Mucosa of rectum (tissue), 2 donors: ENCODE measurements around the gene CUL1.

Experiments
- H3K27ac ChIP-seq, 2 donors: one replicate each; pipeline ENCODE4 v1.7.0; 2013; ENCODE audit warnings: inconsistent platforms in 2 of 2, low read depth in 2 of 2, low read length in 2 of 2
- H3K27me3 ChIP-seq, 2 donors: one replicate each; pipeline ENCODE4 v1.7.0; 2013; ENCODE audit warnings: low read length in 2 of 2; ENCODE audit not compliant: control insufficient read depth in 2 of 2, insufficient read depth in 2 of 2
- H3K36me3 ChIP-seq, 2 donors: one replicate each; pipeline ENCODE4 v1.7.0; 2013; ENCODE audit warnings: low read length in 2 of 2; ENCODE audit not compliant: control insufficient read depth in 2 of 2, insufficient read depth in 2 of 2
- H3K4me1 ChIP-seq, 2 donors: one replicate each; pipeline ENCODE4 v1.7.0; 2013; ENCODE audit warnings: low read length in 2 of 2, mild to moderate bottlenecking in 1 of 2; ENCODE audit not compliant: control insufficient read depth in 2 of 2, insufficient read depth in 2 of 2
- H3K4me3 ChIP-seq, 2 donors: one replicate each; pipeline ENCODE4 v1.7.0; 2013; ENCODE audit warnings: low read length in 2 of 2
- H3K9ac ChIP-seq, 2 donors: one replicate each; pipeline ENCODE4 v1.7.0; 2013; ENCODE audit warnings: low read length in 2 of 2, low read depth in 1 of 2, mild to moderate bottlenecking in 1 of 2
- H3K9me3 ChIP-seq, 2 donors: one replicate each; pipeline ENCODE4 v1.7.0; 2013; ENCODE audit warnings: low read length in 2 of 2; ENCODE audit not compliant: control insufficient read depth in 2 of 2
- donor health status: healthy.
- donor health status: Normal muscosa, but diverticular disease.

Gene CUL1

GRCh38 chr7:148723846-148724245 lies 25.1 kb downstream of the CUL1 start:
- H3K27ac ChIP-seq = no peak overlapping the region
- H3K4me1 ChIP-seq = peaks cover 6 to 7% of the 10 kb centered on the region in 2 donors

DNA sequence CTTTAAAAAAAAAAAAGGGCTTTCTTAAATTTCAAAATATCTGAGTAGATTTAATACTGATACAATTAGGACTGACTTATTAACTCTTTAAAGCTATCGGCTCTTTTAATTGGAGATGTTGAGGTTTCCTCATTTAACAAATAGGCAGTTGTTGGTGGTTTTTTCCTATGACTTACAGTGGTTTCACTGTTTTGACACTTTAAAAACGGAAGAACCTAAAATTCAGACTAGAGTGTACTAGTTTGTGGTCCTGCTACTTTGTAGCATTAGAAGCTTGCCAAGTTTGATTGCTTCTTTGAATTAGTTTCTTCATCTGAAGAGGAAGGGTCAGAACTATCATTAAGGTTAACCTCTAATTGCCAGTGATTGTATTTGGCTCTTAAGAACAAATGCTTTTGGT lies 27.7 kb downstream of the CUL1 start:
- H3K27me3 ChIP-seq = no peaks in the 10 kb centered on the region

More at GRCh38 chr7:148723846-148724245, 25.1 kb downstream of the CUL1 start:
- H3K9ac ChIP-seq = no peak overlapping the region
- H3K36me3 ChIP-seq = no peaks in the 10 kb centered on the region
- no peak overlapping the region for H3K4me3 ChIP-seq
- no peaks in the 10 kb centered on the region for H3K9me3 ChIP-seq
- no peaks in the 10 kb centered on the region for H3K27me3 ChIP-seq

GRCh38 chr7:148727501-148728278 lies 29.0 kb downstream of the CUL1 start:
- H3K9me3 ChIP-seq = no peaks in the 10 kb centered on the region
- no peaks in the 10 kb centered on the region for H3K27me3 ChIP-seq
- H3K36me3 ChIP-seq = peaks cover 6 to 15% of the 10 kb centered on the region in 2 donors
- H3K27ac ChIP-seq = no peak overlapping the region
- no peak overlapping the region for H3K9ac ChIP-seq
- H3K4me1 ChIP-seq = peaks cover under 1% of the 10 kb centered on the region in 2 donors
- no peak overlapping the region for H3K4me3 ChIP-seq

More for the DNA sequence above, 27.7 kb downstream of the CUL1 start:
- peaks cover 3 to 7% of the 10 kb centered on the region in 2 donors for H3K36me3 ChIP-seq
- no peak overlapping the region for H3K9ac ChIP-seq
- no peak overlapping the region for H3K4me3 ChIP-seq
- peaks cover 6 to 7% of the 10 kb centered on the region in 2 donors for H3K4me1 ChIP-seq
- H3K9me3 ChIP-seq = no peaks in the 10 kb centered on the region
- H3K27ac ChIP-seq = no peak overlapping the region

GRCh38 chr7:148729984-148730733 lies 31.5 kb downstream of the CUL1 start:
- H3K9ac ChIP-seq = no peak overlapping the region
- H3K4me3 ChIP-seq = no peak overlapping the region
- H3K9me3 ChIP-seq = no peaks in the 10 kb centered on the region
- no peaks in the 10 kb centered on the region for H3K27me3 ChIP-seq
- H3K4me1 ChIP-seq = no peaks in the 10 kb centered on the region
- peaks cover 8 to 18% of the 10 kb centered on the region in 2 donors for H3K36me3 ChIP-seq
- no peak overlapping the region for H3K27ac ChIP-seq

GRCh38 chr7:148732862-148733261 lies 34.2 kb downstream of the CUL1 start:
- Histone ChIP-seq H3K27ac (no peak overlapping the region), H3K4me1 (no peaks in the 10 kb centered on the region), H3K27me3 (no peaks in the 10 kb centered on the region), H3K36me3 (peaks cover 12 to 19% of the 10 kb centered on the region in 2 donors), H3K9me3 (no peaks in the 10 kb centered on the region), H3K9ac (no peak overlapping the region), H3K4me3 (no peak overlapping the region)

- Histone ChIP-seq H3K36me3 (peaks cover 17 to 25% of the 10 kb centered on the region in 2 donors), H3K9ac (no peak overlapping the region), H3K4me1 (no peaks in the 10 kb centered on the region), H3K9me3 (no peaks in the 10 kb centered on the region), H3K27ac (no peak overlapping the region), H3K27me3 (no peaks in the 10 kb centered on the region), H3K4me3 (no peak overlapping the region)
Measured at GRCh38 chr7:148733496-148733895, 34.8 kb downstream of the CUL1 start.

GRCh38 chr7:148735141-148735540 lies 36.4 kb downstream of the CUL1 start:
- peaks cover 18 to 26% of the 10 kb centered on the region in 2 donors for H3K36me3 ChIP-seq
- H3K9ac ChIP-seq = no peak overlapping the region

DNA sequence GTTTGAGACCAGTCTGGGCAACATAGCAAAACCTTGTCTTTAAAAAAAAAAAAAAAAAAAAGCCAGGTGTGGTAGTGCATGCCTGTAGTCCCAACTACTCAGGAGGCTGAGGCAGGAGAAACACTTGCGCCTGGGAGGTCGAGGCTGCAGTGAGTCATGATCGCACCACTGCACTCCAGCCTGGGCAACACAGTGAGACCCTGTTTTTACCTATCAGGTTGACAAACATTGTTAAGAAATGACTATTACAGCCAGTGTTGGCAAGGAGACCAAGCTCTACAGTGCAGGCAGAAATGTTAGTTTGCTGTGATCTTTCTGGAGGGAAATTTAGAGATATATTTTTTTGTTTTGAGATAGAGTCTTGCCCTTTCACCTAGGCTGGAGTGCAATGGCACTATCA lies 37.3 kb downstream of the CUL1 start:
- peaks cover 22 to 27% of the 10 kb centered on the region in 2 donors for H3K36me3 ChIP-seq
- no peak overlapping the region for H3K27ac ChIP-seq
- no peaks in the 10 kb centered on the region for H3K27me3 ChIP-seq
- H3K4me3 ChIP-seq = no peak overlapping the region
- H3K4me1 ChIP-seq = no peaks in the 10 kb centered on the region
- no peak overlapping the region for H3K9ac ChIP-seq
- no peaks in the 10 kb centered on the region for H3K9me3 ChIP-seq

More at GRCh38 chr7:148735141-148735540, 36.4 kb downstream of the CUL1 start:
- Histone ChIP-seq H3K27me3 (no peaks in the 10 kb centered on the region), H3K27ac (no peak overlapping the region), H3K9me3 (no peaks in the 10 kb centered on the region), H3K4me1 (no peaks in the 10 kb centered on the region), H3K4me3 (no peak overlapping the region)

GRCh38 chr7:148738737-148739535 lies 40.2 kb downstream of the CUL1 start:
- H3K4me1 ChIP-seq = no peaks in the 10 kb centered on the region
- H3K36me3 ChIP-seq = peaks cover 17 to 18% of the 10 kb centered on the region in 2 donors
- no peak overlapping the region for H3K27ac ChIP-seq
- no peak overlapping the region for H3K9ac ChIP-seq
- H3K9me3 ChIP-seq = no peaks in the 10 kb centered on the region
- H3K4me3 ChIP-seq = no peak overlapping the region
- no peaks in the 10 kb centered on the region for H3K27me3 ChIP-seq
